GM18502 (cell line): ENCODE data around the gene ANTXR1.

Experiments
- ATAC-seq: cut with Tn5 transposase; IDR thresholded peaks from one replicate; pipeline ENCODE4 v1.9.1; 2021; ENCODE audit warnings: mild to moderate bottlenecking; ENCODE audit not compliant: unreplicated experiment, poor library complexity

The ANTXR1 gene

GRCh38 chr2:69092857-69093256, 79.9 kb downstream of the ANTXR1 start:
- ATAC-seq, result no peak

DNA sequence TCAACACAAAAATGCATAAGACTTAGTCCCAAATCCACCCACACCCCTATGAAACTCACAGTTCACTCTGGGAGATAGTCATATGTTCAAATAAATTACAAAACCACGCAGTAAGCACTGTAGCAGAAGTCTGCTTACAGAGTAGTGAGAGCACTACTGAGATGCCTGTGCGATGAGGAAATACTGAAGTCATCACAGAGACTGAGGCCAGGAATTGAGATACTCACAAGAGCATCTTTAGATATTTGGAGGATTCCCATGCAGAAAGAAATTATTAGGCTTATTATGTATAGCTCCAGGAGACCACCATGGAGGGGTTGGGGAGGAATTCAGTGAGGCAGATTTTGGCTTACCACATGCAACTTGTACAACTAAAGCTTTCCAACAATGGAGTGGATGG, 82.3 kb downstream of the ANTXR1 start:
- no peak for ATAC-seq

GRCh38 chr2:69096326-69097095, 83.5 kb downstream of the ANTXR1 start:
- ATAC-seq, result no peak

DNA sequence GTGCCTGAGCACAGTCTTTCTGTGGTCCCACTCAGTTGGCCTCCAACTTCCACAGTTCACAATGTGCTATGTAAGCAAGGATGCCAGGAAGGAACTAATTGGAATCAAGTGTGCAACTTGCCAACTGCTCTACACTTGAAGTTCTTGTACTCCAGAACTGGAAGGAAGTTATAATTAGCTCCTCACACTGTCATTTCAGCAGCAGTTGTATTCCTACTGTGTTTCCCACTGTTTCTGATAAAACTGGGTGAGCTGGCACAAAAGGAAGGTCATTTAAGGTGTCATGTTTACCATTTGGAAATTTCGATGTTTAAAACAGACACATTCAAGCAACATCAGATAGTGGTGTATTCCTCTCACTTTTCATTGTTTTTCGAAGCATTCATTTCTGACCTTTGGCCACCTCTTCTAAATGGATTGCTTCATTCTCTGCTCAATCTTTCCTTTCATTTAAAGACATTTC, 84.2 kb downstream of the ANTXR1 start:
- ATAC-seq, result no peak

DNA sequence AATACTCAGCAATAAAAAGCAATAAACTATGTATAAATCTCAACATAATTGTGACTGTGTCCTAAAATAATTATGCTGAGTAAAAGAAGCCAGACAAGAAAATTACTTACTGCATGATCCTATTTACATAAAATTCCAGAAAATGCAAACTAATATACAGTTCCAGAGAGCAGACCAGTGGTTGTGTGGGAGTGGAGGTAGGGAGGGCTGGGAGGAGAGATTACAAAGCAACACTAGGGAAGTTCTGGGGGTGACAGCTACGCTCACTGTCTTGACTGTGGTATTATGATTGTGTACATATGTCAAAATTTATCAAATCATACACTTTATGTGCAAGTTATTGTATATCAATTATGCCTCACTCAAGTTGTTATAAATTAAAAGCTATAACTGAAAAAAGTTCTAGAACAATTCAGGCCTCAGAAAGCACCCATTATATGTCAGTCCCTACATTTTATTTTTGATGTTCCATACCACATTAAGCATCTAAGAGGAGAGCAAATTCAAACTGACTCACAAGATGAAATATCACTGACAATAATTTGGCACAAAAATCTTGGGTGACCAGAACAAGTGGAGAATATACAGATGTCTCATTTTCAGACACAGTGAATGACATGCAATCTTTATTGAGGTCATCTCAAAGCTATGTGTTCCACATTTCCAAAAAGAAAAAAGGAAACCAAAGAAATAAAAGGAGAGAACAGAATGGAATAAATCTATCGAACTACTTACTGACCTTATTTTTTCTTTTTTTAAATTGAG, 85.1 kb downstream of the ANTXR1 start:
- ATAC-seq, result no peak

DNA sequence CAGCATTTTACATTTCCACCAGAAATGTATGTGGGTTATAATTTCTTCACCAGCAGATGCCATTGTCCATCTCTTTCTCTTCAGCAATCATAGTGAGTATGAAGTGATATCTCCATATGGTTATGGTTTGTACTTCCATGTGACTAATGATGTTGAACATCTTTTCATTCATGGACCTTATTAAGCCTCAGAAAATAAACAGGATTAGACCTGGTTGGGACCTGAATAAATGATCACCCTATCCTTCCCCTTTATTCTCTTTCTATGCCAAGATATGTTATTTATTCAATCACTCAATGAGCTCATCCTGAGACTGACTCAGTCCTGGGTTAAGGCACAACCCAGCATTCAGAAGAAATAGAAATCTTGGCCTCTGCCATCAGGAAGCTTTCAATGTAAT, 86.6 kb downstream of the ANTXR1 start:
- no peak for ATAC-seq

DNA sequence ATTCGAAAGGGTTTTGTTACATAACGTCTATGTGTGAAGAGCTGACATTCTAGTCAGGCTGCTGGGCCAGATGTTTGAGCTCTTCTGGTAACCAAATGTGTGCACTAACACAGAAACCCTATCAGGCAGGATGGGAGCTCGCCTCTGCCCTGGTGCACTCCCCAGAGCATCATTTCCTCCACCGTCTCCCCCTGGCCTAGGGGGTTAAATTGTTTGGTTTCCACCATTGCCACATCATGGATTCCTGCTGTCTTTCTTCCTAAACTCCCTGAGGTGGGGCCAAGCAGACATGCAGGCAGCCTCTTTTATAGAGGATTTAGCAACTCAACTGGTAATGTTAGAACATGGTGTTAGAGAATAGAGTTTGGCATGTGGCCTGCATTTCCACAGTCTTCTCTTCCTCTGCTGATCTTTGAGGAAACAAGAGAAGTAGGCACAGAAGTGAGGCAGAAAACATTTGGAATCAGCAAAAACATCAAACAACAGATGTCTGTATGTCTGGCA, 87.3 kb downstream of the ANTXR1 start:
- no peak for ATAC-seq

DNA sequence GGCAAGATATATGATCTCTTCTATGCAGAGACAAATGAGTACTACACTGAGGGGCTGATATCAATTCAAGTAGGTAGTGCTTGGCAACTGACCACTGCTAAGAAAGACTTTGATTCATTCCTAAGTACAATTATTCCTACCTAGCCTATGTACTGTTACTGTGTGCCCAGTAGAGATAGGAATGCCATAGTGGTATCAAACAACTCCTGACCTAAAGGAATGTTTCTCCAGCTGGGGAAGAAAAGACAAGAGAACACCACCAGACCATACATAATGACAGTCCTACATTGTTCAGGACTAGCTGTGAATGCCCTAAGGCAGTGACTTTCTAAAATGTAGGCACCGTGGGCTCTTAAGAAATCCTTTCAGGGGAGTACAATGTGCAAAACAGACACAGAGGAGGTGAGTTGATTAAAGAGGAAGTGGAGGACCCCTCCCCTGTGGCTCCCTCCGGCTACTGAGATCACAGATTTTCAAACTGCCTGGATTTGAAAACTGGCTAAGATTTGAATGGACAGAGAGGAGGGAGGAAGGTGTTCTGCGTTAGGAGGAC, 89.1 kb downstream of the ANTXR1 start:
- ATAC-seq, result no peak

GRCh38 chr2:69103419-69103818, 90.4 kb downstream of the ANTXR1 start:
- ATAC-seq, result no peak

DNA sequence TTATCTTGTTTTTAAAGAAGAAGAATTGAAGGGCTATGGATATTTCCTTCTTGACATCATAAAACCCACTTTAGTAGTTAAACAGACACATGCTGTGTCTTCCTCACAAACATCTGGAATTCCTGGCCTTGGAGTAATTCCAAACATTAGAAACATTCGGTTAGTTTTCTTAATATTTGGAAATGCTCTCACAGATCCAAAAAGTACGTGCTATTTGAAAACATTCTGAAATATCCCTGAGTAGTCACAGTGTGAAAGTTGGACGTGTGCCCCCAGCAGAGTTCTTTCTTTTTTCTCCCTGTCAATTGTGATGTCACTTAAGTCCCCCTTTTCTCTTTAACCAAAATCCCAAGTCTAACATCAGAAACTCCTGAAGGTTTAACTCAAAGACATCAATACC, 91.3 kb downstream of the ANTXR1 start:
- no peak for ATAC-seq

DNA sequence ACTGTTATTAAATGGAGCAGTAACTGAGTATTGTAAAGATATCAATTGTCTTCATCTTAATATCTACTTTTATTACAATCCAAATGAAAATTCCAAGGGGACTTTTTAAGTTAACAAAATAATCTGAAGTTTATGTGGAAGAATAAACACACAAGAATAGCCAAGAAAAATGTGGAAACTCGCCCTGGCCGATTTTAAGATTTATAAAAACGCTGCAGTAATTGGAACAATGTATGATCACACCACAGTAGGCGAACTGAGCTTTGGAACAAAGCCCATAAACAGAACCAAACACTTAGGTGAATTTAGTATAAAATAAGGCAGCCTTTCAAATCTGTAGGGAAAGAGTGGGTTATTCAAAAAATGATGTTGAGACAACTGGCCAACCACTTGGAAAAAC, 96.3 kb downstream of the ANTXR1 start:
- ATAC-seq, result no peak

DNA sequence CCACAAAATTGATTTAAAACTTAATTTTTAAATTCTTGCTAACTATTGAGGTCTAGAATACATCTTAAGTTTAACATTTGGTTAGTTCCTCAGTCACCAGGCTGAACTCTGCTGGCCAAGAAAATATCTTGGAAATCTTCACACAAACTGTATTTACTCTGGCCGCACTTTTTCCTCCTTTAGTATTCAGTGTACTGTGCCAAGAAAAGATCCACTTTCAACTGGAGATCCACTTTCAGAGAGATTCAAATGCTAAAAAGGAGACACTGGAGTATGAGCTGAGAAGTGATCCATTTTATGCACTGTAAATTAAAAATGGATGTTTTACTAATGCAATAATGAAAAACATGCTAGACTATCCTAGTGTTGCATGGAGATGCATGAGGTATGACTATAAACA, 98.1 kb downstream of the ANTXR1 start:
- no peak for ATAC-seq

DNA sequence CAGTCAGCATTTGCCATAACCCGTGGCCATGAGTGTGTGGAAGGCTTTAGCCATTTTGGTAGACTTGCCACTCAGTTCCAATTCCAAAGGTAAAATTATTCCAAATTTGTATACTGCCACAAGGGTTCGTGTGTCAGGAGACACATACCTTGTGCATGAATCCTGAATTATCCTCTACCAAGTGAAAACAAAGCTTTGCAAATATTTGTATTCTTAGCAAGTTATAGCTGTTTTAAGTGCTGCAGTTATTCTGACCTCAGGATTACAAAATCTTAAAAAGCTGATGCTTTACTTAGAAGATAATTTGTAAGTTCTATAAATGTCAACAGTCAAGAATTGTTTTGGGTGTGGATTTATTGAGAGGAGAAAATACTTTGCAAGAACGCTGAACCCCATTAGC, 100.6 kb downstream of the ANTXR1 start:
- no peak for ATAC-seq

DNA sequence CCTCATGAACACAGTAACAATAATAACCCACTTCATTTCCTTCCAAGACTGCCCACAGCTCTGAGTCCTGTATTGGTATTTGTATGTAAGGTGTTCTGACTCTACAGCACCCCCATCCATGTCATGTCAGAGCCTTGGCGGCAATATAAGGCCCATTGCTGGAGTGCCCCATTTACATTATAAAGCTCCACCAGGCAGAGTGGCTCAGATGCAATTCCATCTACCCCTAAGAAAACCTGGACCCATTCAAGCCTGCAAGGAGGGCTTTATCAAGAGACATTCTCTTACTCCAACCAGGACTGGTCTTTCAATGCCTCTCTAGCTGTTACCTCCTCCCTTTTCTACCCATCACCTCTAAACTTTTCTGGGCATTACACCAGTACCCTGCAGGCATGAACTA, 101.6 kb downstream of the ANTXR1 start:
- no peak for ATAC-seq

DNA sequence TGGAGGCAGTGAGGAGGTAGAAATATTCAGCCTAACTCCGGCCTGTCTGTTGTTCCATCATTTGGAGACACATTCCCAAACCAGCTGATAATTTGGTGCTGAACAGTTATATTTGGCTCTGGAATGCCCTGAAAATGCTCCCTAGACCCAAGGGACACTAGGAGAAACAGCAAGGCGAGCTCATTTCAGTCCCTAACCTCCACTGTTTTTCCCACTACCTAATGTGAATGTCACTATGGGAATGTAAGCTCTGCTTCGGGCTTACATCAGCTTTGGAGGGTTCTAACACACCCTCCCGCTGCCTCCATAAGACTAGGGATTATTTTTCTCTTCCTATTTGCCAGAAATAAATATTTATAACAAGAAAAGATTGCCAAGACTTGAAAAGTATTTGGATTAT, 103.5 kb downstream of the ANTXR1 start:
- no peak for ATAC-seq

GRCh38 chr2:69118609-69119008, 105.6 kb downstream of the ANTXR1 start:
- ATAC-seq, result no peak

- ATAC-seq, result no peak
Measured at GRCh38 chr2:69119104-69119894, 106.3 kb downstream of the ANTXR1 start.

GRCh38 chr2:69122271-69122670, 109.3 kb downstream of the ANTXR1 start:
- no peak for ATAC-seq

DNA sequence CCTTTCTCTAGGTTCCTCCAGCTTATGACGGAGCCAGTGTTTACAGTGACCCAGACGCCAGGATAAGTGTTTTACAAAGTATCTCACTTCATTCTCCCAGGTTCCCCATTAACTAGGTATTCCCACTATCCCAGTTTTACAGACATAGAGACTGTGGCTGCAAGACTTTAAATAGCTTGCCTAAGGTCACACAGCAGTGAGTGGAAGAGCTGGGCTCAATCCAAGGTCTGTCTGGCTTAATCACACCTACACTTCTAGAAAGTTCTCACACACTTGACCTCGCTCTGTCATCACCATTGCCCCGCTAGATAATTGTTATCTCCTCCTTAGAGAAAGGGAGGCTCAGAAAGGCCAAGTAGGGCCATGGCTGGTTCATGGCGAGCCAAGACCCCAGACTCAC, 110.2 kb downstream of the ANTXR1 start:
- no peak for ATAC-seq

- ATAC-seq, result no peak
Measured at GRCh38 chr2:69124343-69124742, 111.4 kb downstream of the ANTXR1 start.
